IMR-90 (cell line): ENCODE measurements around the gene GRSF1.

ENCODE experiments used
- CEBPB ChIP-seq: IDR thresholded peaks from 2 replicates; pipeline ENCODE4 v1.6.1; 2012; ENCODE audit warnings: low read depth, low read length, improper control_type of control experiment
- CTCF ChIP-seq: conservative IDR thresholded peaks from 2 replicates; pipeline ENCODE4 v1.5.1; 2012; ENCODE audit warnings: mild to moderate bottlenecking, low read depth, low read length, improper control_type of control experiment
- MAZ ChIP-seq: IDR thresholded peaks from 2 replicates; pipeline ENCODE4 v1.6.1; 2012; ENCODE audit warnings: low read depth, mild to moderate bottlenecking, low read length, improper control_type of control experiment, moderate library complexity, borderline replicate concordance
- POLR2A ChIP-seq: IDR thresholded peaks from 2 replicates; pipeline ENCODE4 v1.6.1; 2012; ENCODE audit warnings: mild to moderate bottlenecking, low read depth, low read length

GRCh38 chr4:70783096-70783495, 56.6 kb downstream of the GRSF1 start:
- TF ChIP-seq POLR2A (no peak), CTCF (no peak), CEBPB (no peak), MAZ (no peak)
